Suppressor macrophage (primary cell): Measurements from ENCODE around the gene ANAPC2.
A peak's percentile ranks its signal among the peaks of the same experiment; 100 is the strongest.

Source experiments
- DNase-seq, 4 experiments: peaks; one replicate each; pipeline ENCODE4 v3.0.0-alpha.2; 2020 to 2022

Gene ANAPC2

GRCh38 chr9:137161558-137162486, 26.5 kb downstream of the ANAPC2 start:
- no peak for DNase-seq

- DNase-seq = no peak
Observed at GRCh38 chr9:137160716-137161557, 27.4 kb downstream of the ANAPC2 start.

- DNase-seq = no peak
Observed at GRCh38 chr9:137160054-137160425, 28.3 kb downstream of the ANAPC2 start.

- DNase-seq = no peak
Observed at GRCh38 chr9:137159105-137160053, 29.0 kb downstream of the ANAPC2 start.

GRCh38 chr9:137158625-137159024, 29.7 kb downstream of the ANAPC2 start:
- no peak for DNase-seq

GRCh38 chr9:137157618-137158415, 30.5 kb downstream of the ANAPC2 start:
- DNase-seq = no peak

- peak; percentile 68 to 87 (median 78) for DNase-seq
Observed at GRCh38 chr9:137156567-137157375, 31.6 kb downstream of the ANAPC2 start.

- no peak for DNase-seq
Observed at GRCh38 chr9:137152844-137153405, 35.4 kb downstream of the ANAPC2 start.

- DNase-seq = peak; percentile 51 to 73 (median 62)
Observed at GRCh38 chr9:137150617-137151457, 37.5 kb downstream of the ANAPC2 start.

- DNase-seq = no peak
Observed at GRCh38 chr9:137149942-137150616, 38.3 kb downstream of the ANAPC2 start.

- no peak for DNase-seq
Observed at GRCh38 chr9:137149363-137149762, 39.0 kb downstream of the ANAPC2 start.

- DNase-seq = no peak
Observed at GRCh38 chr9:137148661-137149060, 39.7 kb downstream of the ANAPC2 start.

GRCh38 chr9:137148242-137148641, 40.1 kb downstream of the ANAPC2 start:
- DNase-seq = no peak

GRCh38 chr9:137147793-137148160, 40.6 kb downstream of the ANAPC2 start:
- DNase-seq = no peak

- no peak for DNase-seq
Observed at GRCh38 chr9:137147091-137147792, 41.1 kb downstream of the ANAPC2 start.

- no peak for DNase-seq
Observed at GRCh38 chr9:137146527-137146918, 41.8 kb downstream of the ANAPC2 start.

- DNase-seq = no peak
Observed at GRCh38 chr9:137145731-137146526, 42.4 kb downstream of the ANAPC2 start.
